HG02571 (cell line): ENCODE measurements around the gene A2ML1.
"Not testable (repeated sequence)": the region's sequence is repeated elsewhere in the genome, so short reads cannot be mapped to it uniquely, and the experiment has no call there.

Experiments used
- ATAC-seq: cut with Tn5 transposase; IDR thresholded peaks from one replicate; pipeline ENCODE4 v1.9.1; 2021; ENCODE audit warnings: mild to moderate bottlenecking, moderate library complexity; ENCODE audit not compliant: unreplicated experiment

The A2ML1 gene

GRCh38 chr12:8903646-8904045, 81.2 kb downstream of the A2ML1 start:
- ATAC-seq, result no peak

- no peak for ATAC-seq
These were observed 82.2 kb downstream of the A2ML1 start for GRCh38 chr12:8904665-8905064.

GRCh38 chr12:8905546-8905945, 83.1 kb downstream of the A2ML1 start:
- ATAC-seq, result no peak

DNA sequence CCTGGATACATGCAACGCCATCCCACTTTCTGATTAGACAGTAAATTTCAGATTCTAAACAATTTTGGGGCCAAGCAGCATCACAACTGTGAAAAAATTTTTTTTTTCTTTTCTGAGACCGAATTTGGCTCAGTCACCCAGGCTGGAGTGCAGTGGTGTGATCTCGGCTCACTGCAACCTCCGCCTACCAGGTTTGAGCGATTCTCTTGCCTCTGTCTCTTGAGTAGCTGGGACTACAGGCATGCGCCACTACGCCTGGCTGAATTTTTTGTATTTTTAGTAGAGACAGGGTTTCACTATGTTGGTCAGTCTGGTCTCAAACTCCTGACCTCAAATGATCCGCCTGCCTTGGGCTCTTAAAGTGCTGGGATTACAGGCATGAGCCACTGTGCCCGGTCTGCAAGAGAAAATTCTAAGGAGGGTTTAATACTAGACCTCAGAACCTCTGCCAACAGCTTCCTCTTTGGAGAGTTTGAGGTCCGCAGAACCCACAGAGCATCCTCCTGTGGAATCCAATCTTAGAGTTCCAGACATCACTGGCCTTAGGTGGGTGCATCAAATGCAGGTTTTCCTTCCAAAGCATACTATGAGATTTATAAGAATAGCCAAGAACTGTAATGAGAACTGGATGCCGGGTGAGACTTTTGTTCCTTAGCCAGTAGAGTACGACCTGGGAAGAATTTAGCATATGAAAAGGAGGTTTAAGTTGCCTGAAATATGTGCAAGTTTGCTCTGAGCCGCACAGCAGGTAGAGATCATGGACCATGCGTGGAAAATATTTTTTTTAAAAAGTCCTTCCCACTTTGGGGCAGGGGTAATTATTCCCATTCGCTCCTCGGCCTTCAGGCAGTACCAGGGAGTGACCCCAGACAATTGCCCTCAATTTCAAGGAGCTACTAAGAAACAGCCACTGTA, 84.1 kb downstream of the A2ML1 start:
- no peak for ATAC-seq

GRCh38 chr12:8907513-8907912, 85.1 kb downstream of the A2ML1 start:
- ATAC-seq, result no peak

- ATAC-seq, result no peak
These were observed 87.3 kb downstream of the A2ML1 start for GRCh38 chr12:8909752-8910151.

DNA sequence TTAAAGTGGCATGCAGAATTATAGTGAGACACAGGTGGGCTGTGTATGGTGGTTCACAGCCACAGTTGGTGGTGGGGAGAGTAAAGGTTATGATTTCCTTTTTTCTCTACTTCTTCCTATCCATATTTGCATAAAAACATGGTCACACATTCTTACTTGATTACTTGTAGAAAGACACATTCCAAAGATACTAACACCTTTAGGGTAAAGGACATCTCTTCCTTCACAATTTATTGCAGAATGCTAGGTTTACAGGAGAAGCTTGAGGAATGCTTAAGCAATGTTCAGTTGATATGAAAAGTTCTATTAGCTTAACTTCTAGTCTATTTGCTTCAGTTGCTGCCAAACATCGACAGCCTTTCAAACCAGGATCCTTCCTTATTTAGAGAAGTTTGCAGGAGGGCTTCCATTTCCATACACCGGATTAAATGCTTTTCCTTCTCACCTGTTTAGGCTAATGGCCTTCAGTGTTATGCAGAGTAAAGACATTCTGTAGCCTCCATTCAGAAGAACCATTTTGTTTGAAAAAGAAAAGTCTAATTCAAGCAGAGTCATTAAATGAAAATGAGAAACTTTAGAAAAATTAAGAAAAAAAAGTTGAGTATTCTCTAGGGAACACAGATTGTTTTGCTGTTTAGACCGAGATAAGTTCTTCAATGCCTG, 89.3 kb downstream of the A2ML1 start:
- no peak for ATAC-seq

GRCh38 chr12:8912914-8913313, 90.5 kb downstream of the A2ML1 start:
- no peak for ATAC-seq

DNA sequence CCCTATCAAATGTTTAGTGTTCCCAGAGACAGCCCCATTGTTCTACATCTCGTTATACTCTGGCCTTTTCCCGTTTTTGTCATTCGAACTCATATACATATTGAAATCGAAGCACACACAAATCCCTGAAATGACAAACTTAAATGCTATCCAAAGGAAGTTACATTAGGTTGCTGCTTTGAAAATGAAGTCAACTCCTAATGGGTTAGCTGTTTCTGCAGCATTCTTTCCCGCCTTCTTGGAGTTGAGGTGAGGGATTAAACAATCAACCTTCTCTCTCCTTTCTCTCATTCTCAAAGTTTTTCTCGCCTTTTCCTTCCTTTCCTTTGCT, 91.2 kb downstream of the A2ML1 start:
- ATAC-seq, result no peak

GRCh38 chr12:8914033-8914715, 91.8 kb downstream of the A2ML1 start, which contains the start of gene PHC1:
Gene PHC1, plus strand, starts transcription at chr12:8914509. Its CDS starts 3,169 bp downstream, at chr12:8917678.
- peak; percentile 54 for ATAC-seq

GRCh38 chr12:8914716-8915526, 92.5 kb downstream of the A2ML1 start:
- ATAC-seq, result peak; percentile 67

GRCh38 chr12:8916154-8916553, 93.7 kb downstream of the A2ML1 start:
- ATAC-seq, result no peak

DNA sequence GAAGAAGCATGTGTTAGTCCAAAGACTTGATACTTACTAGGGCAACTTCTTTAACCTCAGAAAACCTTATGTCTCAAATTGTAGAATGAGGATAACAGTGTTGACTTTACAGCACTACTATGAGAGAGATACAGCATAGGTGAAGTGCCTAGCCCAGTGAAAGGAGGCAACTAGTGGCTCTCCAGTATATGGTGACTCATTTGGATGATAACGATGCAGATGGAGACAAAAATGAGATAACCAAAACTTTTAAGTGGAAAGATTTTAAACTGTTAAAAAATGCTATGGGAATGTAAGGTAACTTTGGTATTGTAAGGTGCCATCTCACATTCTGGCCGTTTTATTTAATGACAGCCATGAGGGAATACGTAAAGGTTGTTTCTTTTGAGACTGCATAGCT, 94.6 kb downstream of the A2ML1 start:
- no peak for ATAC-seq

DNA sequence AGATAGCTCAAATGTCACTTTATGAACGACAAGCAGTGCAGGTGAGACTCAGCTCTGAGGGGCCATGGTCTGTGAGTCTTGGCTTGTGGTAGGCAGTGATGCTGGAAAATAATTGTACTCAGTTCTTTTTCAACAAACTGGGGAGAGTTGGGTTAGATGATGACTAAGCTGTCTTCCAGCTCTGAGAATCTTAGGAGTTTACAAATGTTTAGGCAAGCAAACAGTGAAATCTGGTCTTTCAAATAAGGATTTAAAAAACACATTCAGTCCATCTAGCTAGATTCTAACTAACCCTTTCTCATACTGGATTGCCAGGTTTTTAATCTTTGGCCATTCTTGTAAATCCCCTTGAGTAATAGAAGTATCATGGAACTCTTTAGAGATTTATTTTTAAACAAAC, 95.3 kb downstream of the A2ML1 start:
- no peak for ATAC-seq

- not testable (repeated sequence) for ATAC-seq
These were observed 97.2 kb downstream of the A2ML1 start for GRCh38 chr12:8919643-8920042.

DNA sequence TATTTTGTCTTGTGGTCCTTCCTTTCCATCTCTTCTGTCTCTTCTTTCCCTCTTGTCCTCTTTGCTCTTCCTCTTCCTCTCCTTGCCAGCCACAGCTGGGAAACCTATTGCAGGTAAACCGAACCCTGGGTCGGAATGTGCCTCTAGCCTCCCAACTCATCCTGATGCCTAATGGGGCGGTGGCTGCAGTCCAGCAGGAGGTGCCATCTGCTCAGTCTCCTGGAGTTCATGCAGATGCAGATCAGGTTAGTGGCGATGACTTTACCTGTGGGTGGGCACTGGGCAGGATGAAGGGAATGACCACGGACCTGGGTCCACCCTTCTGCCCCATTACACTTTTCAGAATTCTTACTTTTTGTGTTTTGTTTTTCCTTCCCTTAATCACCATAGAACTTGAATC, 100.1 kb downstream of the A2ML1 start:
- ATAC-seq, result no peak
